Transverse colon (tissue), 4 donors: ENCODE data around the gene VPS8. TPM values are rescaled to one million over a fixed set of nuclear protein-coding genes. Genes with fewer than 3 reads are reported as not detected.

Source experiments
- DNase-seq: peaks from one replicate; pipeline ENCODE4 v3.0.0-alpha.2; 2019
- H3K27ac ChIP-seq, 4 donors: fragments of 200-600 bp; sonication (generic); 2 replicates each; pipeline ENCODE4 v1.5.1; 2016 to 2018; ENCODE audit warnings: inconsistent platforms in 4 of 4
- H3K27me3 ChIP-seq: fragments of 200-600 bp; sonication (generic); 2 replicates; pipeline ENCODE4 v1.5.1; 2017; ENCODE audit warnings: inconsistent platforms
- H3K36me3 ChIP-seq, 4 donors: fragments of 200-600 bp; sonication (generic); 2 replicates each; pipeline ENCODE4 v1.5.1; 2017 to 2019; ENCODE audit warnings: inconsistent platforms in 4 of 4
- H3K4me1 ChIP-seq, 4 donors: fragments of 200-600 bp; sonication (generic); 2 replicates each; pipeline ENCODE4 v1.5.1; 2017 to 2020; ENCODE audit warnings: inconsistent platforms in 4 of 4
- H3K4me3 ChIP-seq, 4 donors: fragments of 200-600 bp; sonication (generic); 1 replicate in 1 of 4; 2 replicates in 3 of 4; pipeline versions ENCODE4 v1.5.1 to v1.6.1; 2017 to 2019; ENCODE audit warnings: inconsistent platforms in 4 of 4
- H3K9me3 ChIP-seq, 2 donors: fragments of 200-600 bp; sonication (generic); 2 replicates each; pipeline ENCODE4 v1.5.1; 2017 to 2019; ENCODE audit warnings: inconsistent platforms in 2 of 2
- CTCF ChIP-seq, 5 experiments: fragments of 200-600 bp in 3 of 5; fragments of 450-650 bp in 2 of 5; sonication (generic) in 3 of 5; IDR thresholded peaks; 1 replicate in 2 of 5; 2 replicates in 3 of 5; pipeline ENCODE4 v1.5.1; 2016 to 2017; ENCODE audit warnings: antibody characterized with exemption in 5 of 5, inconsistent platforms in 3 of 5, mild to moderate bottlenecking in 2 of 5, moderate library complexity in 1 of 5
- EP300 ChIP-seq: sonication (generic); formaldehyde crosslinking; IDR thresholded peaks from one replicate; pipeline ENCODE4 v1.6.1; 2017; ENCODE audit warnings: antibody characterized with exemption, low read depth
- POLR2A ChIP-seq: fragments of 450-650 bp; IDR thresholded peaks from one replicate; pipeline ENCODE4 v1.6.1; 2016; ENCODE audit warnings: antibody characterized with exemption, mild to moderate bottlenecking, moderate library complexity
- POLR2AphosphoS5 ChIP-seq, 3 donors: sonication (generic); formaldehyde crosslinking; IDR thresholded peaks; one replicate each; pipeline ENCODE4 v1.6.1; 2016; ENCODE audit warnings: antibody characterized with exemption in 3 of 3
- WGBS, 2 donors: methylation state at CpG; one replicate each; pipeline ENCODE4 v1.1.5; 2018; ENCODE audit warnings: low coverage in 1 of 2; 5-methylcytosine and 5-hydroxymethylcytosine counted together
- in situ Hi-C, 4 donors: fragments of 200-750 bp; cut with MboI; loops; one replicate each; pipeline versions ENCODE4 v1.15.0 to v1.15.1; 2017; ENCODE audit warnings: low sequenced_read_pairs in 3 of 4, low pct_ligation_motif_present in 1 of 4, low pct_unique_long_range_greater_than_20kb in 1 of 4
- intact Hi-C: fragments of 100-400 bp; cut with DNase I; formaldehyde crosslinking; loops from one replicate; pipeline ENCODE4 v1.15.1; 2023; ENCODE audit warnings: low total_unique reads
- total RNA-seq, 4 donors: library from RNA; depleted of rRNA; stranded (reverse); fragments of >200 nt; gene quantifications; one replicate each; pipeline ENCODE4 v1.1.0, GENCODE V29; 2016

VPS8 gene
- total RNA-seq, 4 donors from 2014 or later = 35.8 to 115 (median 70.3) TPM

- TF ChIP-seq CTCF (IDR thresholded peaks at IDR 0.05) (no peak), EP300 (no peak), POLR2AphosphoS5 (IDR thresholded peaks at IDR 0.05) (no peak), POLR2A (no peak)
- DNase-seq = no peak
- in situ Hi-C loops (no loop called here), intact Hi-C loops (no loop called here)
- no peak overlapping the region for H3K27ac ChIP-seq
- no peaks in the 10 kb centered on the region for H3K36me3 ChIP-seq
- no peak overlapping the region for H3K4me3 ChIP-seq
- 63 to 81% methylated on average over 2 to 4 of the region's 4 CpGs for WGBS, 2 donors
- H3K4me1 ChIP-seq = peaks cover 0 to 6% (median 0%) of the 10 kb centered on the region in 4 donors
- H3K27me3 ChIP-seq = no peaks in the 10 kb centered on the region
- H3K9me3 ChIP-seq = no peaks in the 10 kb centered on the region
These were observed 45.3 kb upstream of the VPS8 start for GRCh38 chr3:184766555-184767261.

- H3K9me3 ChIP-seq = no peaks in the 10 kb centered on the region
- H3K27ac ChIP-seq = no peak overlapping the region
- 81% methylated on average over 10 of the region's 12 CpGs; no CpG with 5 or more reads in 1 of the 2 donors for WGBS, 2 donors
- H3K4me1 ChIP-seq = peaks cover 0 to 6% (median 0%) of the 10 kb centered on the region in 4 donors
- H3K4me3 ChIP-seq = no peak overlapping the region
- intact Hi-C loops (no loop called here), in situ Hi-C loops (no loop called here)
- no peaks in the 10 kb centered on the region for H3K27me3 ChIP-seq
- TF ChIP-seq CTCF (IDR thresholded peaks at IDR 0.05) (no peak), EP300 (no peak), POLR2A (no peak)
- DNase-seq = no peak
- no peaks in the 10 kb centered on the region for H3K36me3 ChIP-seq
These were observed 44.6 kb upstream of the VPS8 start for GRCh38 chr3:184767377-184767776.

GRCh38 chr3:184769382-184770170 is 42.4 kb upstream of the VPS8 start:
- TF ChIP-seq CTCF (IDR thresholded peaks at IDR 0.05) (no peak), POLR2AphosphoS5 (IDR thresholded peaks at IDR 0.05) (no peak), EP300 (no peak), POLR2A (no peak)
- in situ Hi-C loops = no loop called here
- H3K27ac ChIP-seq = no peak overlapping the region
- WGBS, 2 donors = 71 to 76% methylated on average over 1 to 26 of the region's 26 CpGs
- intact Hi-C loops = loop anchor here (10.0 kb wide), 1 partner anchor 385 kb away; the partner anchor contains the start of gene CHRD
- peaks cover 0 to 6% (median 0%) of the 10 kb centered on the region in 4 donors for H3K4me1 ChIP-seq
- H3K36me3 ChIP-seq = no peaks in the 10 kb centered on the region
- H3K9me3 ChIP-seq = no peaks in the 10 kb centered on the region
- DNase-seq = no peak
- H3K27me3 ChIP-seq = no peaks in the 10 kb centered on the region
- H3K4me3 ChIP-seq = no peak overlapping the region

- no peaks in the 10 kb centered on the region for H3K36me3 ChIP-seq
- H3K27me3 ChIP-seq = no peaks in the 10 kb centered on the region
- in situ Hi-C loops = no loop called here
- intact Hi-C loops = loop anchor here (10.0 kb wide), 1 partner anchor 386 kb away; the partner anchor contains the start of gene CHRD
- H3K9me3 ChIP-seq = no peaks in the 10 kb centered on the region
- TF ChIP-seq CTCF (IDR thresholded peaks at IDR 0.05) = no peak
- no peak for TF ChIP-seq POLR2A
- no peak for TF ChIP-seq EP300
- TF ChIP-seq POLR2AphosphoS5 (IDR thresholded peaks at IDR 0.05) = no peak
- H3K4me3 ChIP-seq = no peak overlapping the region
- H3K4me1 ChIP-seq = peaks cover 0 to 4% (median 0%) of the 10 kb centered on the region in 4 donors
- H3K27ac ChIP-seq = no peak overlapping the region
- 87% methylated on average over 12 of the region's 12 CpGs; no CpG with 5 or more reads in 1 of the 2 donors for WGBS, 2 donors
- DNase-seq = no peak
These were observed 41.4 kb upstream of the VPS8 start for GRCh38 chr3:184770541-184770940.
